Measurements from ENCODE around the gene GRIA4. TPM values are rescaled to one million over a fixed set of nuclear protein-coding genes. Genes with fewer than 3 reads are reported as not detected.

The GRIA4 gene
- total RNA-seq, 1 donor from 2014 or later = not detected

- DNase-seq (ENCODE audit: low spot score) = no peak
Measured at GRCh38 chr11:105639527-105639926, 29.7 kb downstream of the GRIA4 start.

- no peak for DNase-seq (ENCODE audit: low spot score)
Measured at GRCh38 chr11:105641433-105641832, 31.6 kb downstream of the GRIA4 start.

- DNase-seq (ENCODE audit: low spot score) = no peak
Measured at GRCh38 chr11:105642870-105643269, 33.0 kb downstream of the GRIA4 start.

- DNase-seq (ENCODE audit: low spot score) = no peak
Measured at GRCh38 chr11:105644839-105645573, 35.1 kb downstream of the GRIA4 start.

- DNase-seq (ENCODE audit: low spot score) = no peak
Measured at GRCh38 chr11:105647780-105648179, 37.9 kb downstream of the GRIA4 start.

- DNase-seq (ENCODE audit: low spot score) = no peak
Measured at GRCh38 chr11:105648762-105649161, 38.9 kb downstream of the GRIA4 start.

- DNase-seq (ENCODE audit: low spot score) = no peak
Measured at GRCh38 chr11:105665281-105665680, 55.4 kb downstream of the GRIA4 start.

- no peak for DNase-seq (ENCODE audit: low spot score)
Measured at GRCh38 chr11:105667441-105667840, 57.6 kb downstream of the GRIA4 start.

GRCh38 chr11:105670811-105671210, 60.9 kb downstream of the GRIA4 start:
- no peak for DNase-seq (ENCODE audit: low spot score)

- DNase-seq (ENCODE audit: low spot score) = no peak
Measured at GRCh38 chr11:105673089-105673488, 63.2 kb downstream of the GRIA4 start.

GRCh38 chr11:105689631-105690030, 79.8 kb downstream of the GRIA4 start:
- no peak for DNase-seq (ENCODE audit: low spot score)

GRCh38 chr11:105690467-105690866, 80.6 kb downstream of the GRIA4 start:
- DNase-seq (ENCODE audit: low spot score) = no peak

GRCh38 chr11:105693075-105693759, 83.3 kb downstream of the GRIA4 start:
- no peak for DNase-seq (ENCODE audit: low spot score)

GRCh38 chr11:105696000-105696399, 86.1 kb downstream of the GRIA4 start:
- DNase-seq (ENCODE audit: low spot score) = no peak

GRCh38 chr11:105697291-105697690, 87.4 kb downstream of the GRIA4 start:
- DNase-seq (ENCODE audit: low spot score) = no peak

- no peak for DNase-seq (ENCODE audit: low spot score)
Measured at GRCh38 chr11:105699203-105699602, 89.3 kb downstream of the GRIA4 start.

- DNase-seq (ENCODE audit: low spot score) = no peak
Measured at GRCh38 chr11:105700271-105700670, 90.4 kb downstream of the GRIA4 start.

- DNase-seq (ENCODE audit: low spot score) = no peak
Measured at GRCh38 chr11:105701098-105701497, 91.2 kb downstream of the GRIA4 start.

GRCh38 chr11:105705786-105706530, 96.1 kb downstream of the GRIA4 start:
- DNase-seq (ENCODE audit: low spot score) = no peak

GRCh38 chr11:105713106-105713505, 103.2 kb downstream of the GRIA4 start:
- no peak for DNase-seq (ENCODE audit: low spot score)

GRCh38 chr11:105713696-105714095, 103.8 kb downstream of the GRIA4 start:
- DNase-seq (ENCODE audit: low spot score) = no peak

GRCh38 chr11:105718641-105719040, 108.8 kb downstream of the GRIA4 start:
- DNase-seq (ENCODE audit: low spot score) = no peak
